GM23338 (cell line): ENCODE results near the gene PLEKHG4B. TPM values are rescaled to one million over a fixed set of nuclear protein-coding genes. Genes with fewer than 3 reads are reported as not detected.

ENCODE experiments used
- ATAC-seq: fragments of 200-7000 bp; cut with Tn5 transposase; 3 replicates; pipeline ENCODE4 v1.9.1; 2020
- DNase-seq: peaks from one replicate; pipeline ENCODE4 v3.0.0-alpha.2; 2015; ENCODE audit warnings: low spot score
- H2AFZ ChIP-seq: fragments of 200-600 bp; sonication (generic); 2 replicates; pipeline ENCODE4 v1.8.0; 2016; ENCODE audit warnings: antibody characterized with exemption, mild to moderate bottlenecking, moderate library complexity
- H3F3A ChIP-seq: fragments of 200-600 bp; sonication (generic); replicated peaks from 2 replicates; pipeline ENCODE4 v1.8.0; 2017; ENCODE audit warnings: antibody characterized with exemption, mixed run types, low read depth
- H3K27ac ChIP-seq: fragments of 200-600 bp; sonication (generic); 2 replicates; pipeline ENCODE4 v1.6.1; 2016; ENCODE audit warnings: low read depth
- H3K27me3 ChIP-seq: fragments of 200-600 bp; sonication (generic); 2 replicates; pipeline ENCODE4 v1.8.0; 2016; ENCODE audit warnings: mild to moderate bottlenecking, mixed run types, moderate library complexity; ENCODE audit not compliant: insufficient read depth
- H3K36me3 ChIP-seq: fragments of 200-600 bp; sonication (generic); 2 replicates; pipeline ENCODE4 v1.8.0; 2016; ENCODE audit warnings: mild to moderate bottlenecking; ENCODE audit not compliant: insufficient read depth
- H3K4me1 ChIP-seq: fragments of 200-600 bp; sonication (generic); 2 replicates; pipeline ENCODE4 v1.8.0; 2016; ENCODE audit warnings: mild to moderate bottlenecking, moderate library complexity; ENCODE audit not compliant: insufficient read depth
- H3K4me2 ChIP-seq: fragments of 200-600 bp; sonication (generic); 2 replicates; pipeline ENCODE4 v1.7.1; 2017; ENCODE audit warnings: mixed run types
- H3K4me3 ChIP-seq: fragments of 200-600 bp; sonication (generic); 2 replicates; pipeline ENCODE4 v1.6.1; 2016; ENCODE audit warnings: mixed run types
- H3K79me2 ChIP-seq: fragments of 200-600 bp; sonication (generic); replicated peaks from 2 replicates; pipeline ENCODE4 v1.8.0; 2017; ENCODE audit warnings: mild to moderate bottlenecking; ENCODE audit not compliant: insufficient read depth
- H3K9me2 ChIP-seq: fragments of 200-600 bp; sonication (generic); 2 replicates; pipeline ENCODE4 v1.8.0; 2017; ENCODE audit not compliant: insufficient read depth
- H4K20me1 ChIP-seq: fragments of 200-600 bp; sonication (generic); replicated peaks from 2 replicates; pipeline ENCODE4 v1.8.0; 2017; ENCODE audit warnings: mild to moderate bottlenecking; ENCODE audit not compliant: insufficient read depth
- H3K27ac Mint-ChIP-seq: 2 replicates; pipeline ENCODE4 v1.8.0; 2020; ENCODE audit warnings: inconsistent platforms, mild to moderate bottlenecking, moderate library complexity, mixed read lengths
- H3K27me3 Mint-ChIP-seq: 3 replicates; pipeline ENCODE4 v1.8.0; 2022; ENCODE audit warnings: low read depth, mild to moderate bottlenecking, moderate library complexity, mixed read lengths, inconsistent platforms; ENCODE audit not compliant: insufficient read depth, poor library complexity
- H3K36me3 Mint-ChIP-seq: 3 replicates; pipeline ENCODE4 v1.8.0; 2021; ENCODE audit warnings: low read depth, mild to moderate bottlenecking, inconsistent platforms, moderate library complexity, mixed read lengths
- H3K4me1 Mint-ChIP-seq: 3 replicates; pipeline ENCODE4 v1.8.0; 2020; ENCODE audit warnings: mild to moderate bottlenecking, inconsistent platforms, mixed read lengths
- H3K4me3 Mint-ChIP-seq: 3 replicates; pipeline ENCODE4 v1.8.0; 2021; ENCODE audit warnings: moderate library complexity, mild to moderate bottlenecking, inconsistent platforms, mixed read lengths
- H3K9me3 Mint-ChIP-seq: 3 replicates; pipeline ENCODE4 v1.8.0; 2020; ENCODE audit warnings: moderate library complexity, mild to moderate bottlenecking, inconsistent platforms, mixed read lengths
- CREB1 ChIP-seq: fragments of 250-450 bp; sonication (Bioruptor Pico); IDR thresholded peaks from 2 replicates; pipeline ENCODE4 v1.5.0; 2020; ENCODE audit warnings: low read depth, mild to moderate bottlenecking, moderate library complexity
- EZH2phosphoT487 ChIP-seq: fragments of 200-600 bp; sonication (generic); IDR thresholded peaks from one replicate; pipeline ENCODE4 v1.8.1; 2018; ENCODE audit warnings: antibody characterized with exemption; ENCODE audit not compliant: unreplicated experiment
- STAT1 ChIP-seq: IDR thresholded peaks from one replicate; pipeline ENCODE4 v1.6.1; 2016; ENCODE audit warnings: antibody characterized with exemption; ENCODE audit not compliant: unreplicated experiment
- ZNF114 ChIP-seq: fragments of 250-450 bp; sonication (Bioruptor Pico); IDR thresholded peaks from 2 replicates; pipeline ENCODE4 v1.5.0; 2020; ENCODE audit warnings: mild to moderate bottlenecking, moderate library complexity
- ZNF331 ChIP-seq: fragments of 250-450 bp; sonication (Bioruptor Pico); IDR thresholded peaks from 2 replicates; pipeline ENCODE4 v1.5.0; 2020; ENCODE audit warnings: low read depth, mild to moderate bottlenecking, moderate library complexity
- polyA plus RNA-seq: library from polyadenylated mRNA; unstranded; fragments of >200 nt; fragmentation: Nextera tagmentation; extraction: Ambion mirVana; gene quantifications from 2 replicates; pipeline ENCODE4 v1.2.1, GENCODE V29; 2016
- total RNA-seq: library from RNA; depleted of rRNA; stranded (reverse); fragments of >200 nt; shearing (Covaris generic); gene quantifications from 2 replicates; pipeline ENCODE4 v1.2.3, GENCODE V29; 2014
- TF ChIP-seq, protein P1 (sequence below), 2 experiments: fragments of 200-600 bp in 1 of 2; sonication (generic) in 1 of 2; conservative IDR thresholded peaks; 2 replicates each; pipeline versions ENCODE4 v1.5.1 to v1.6.1; 2016 to 2017; ENCODE audit warnings: antibody characterized with exemption in 2 of 2, low read depth in 2 of 2, mild to moderate bottlenecking in 2 of 2, moderate library complexity in 1 of 2
- TF ChIP-seq, protein P2 (sequence below): IDR thresholded peaks from 2 replicates; pipeline ENCODE4 v1.6.1; 2016; ENCODE audit warnings: antibody characterized with exemption
- TF ChIP-seq, protein P3 (sequence below): IDR thresholded peaks from one replicate; pipeline ENCODE4 v1.6.1; 2018; ENCODE audit warnings: antibody characterized with exemption; ENCODE audit not compliant: unreplicated experiment

Gene PLEKHG4B
- total and polyA plus RNA-seq, 2 experiments from 2014 or later = 33.5 to 54.8 TPM

DNA sequence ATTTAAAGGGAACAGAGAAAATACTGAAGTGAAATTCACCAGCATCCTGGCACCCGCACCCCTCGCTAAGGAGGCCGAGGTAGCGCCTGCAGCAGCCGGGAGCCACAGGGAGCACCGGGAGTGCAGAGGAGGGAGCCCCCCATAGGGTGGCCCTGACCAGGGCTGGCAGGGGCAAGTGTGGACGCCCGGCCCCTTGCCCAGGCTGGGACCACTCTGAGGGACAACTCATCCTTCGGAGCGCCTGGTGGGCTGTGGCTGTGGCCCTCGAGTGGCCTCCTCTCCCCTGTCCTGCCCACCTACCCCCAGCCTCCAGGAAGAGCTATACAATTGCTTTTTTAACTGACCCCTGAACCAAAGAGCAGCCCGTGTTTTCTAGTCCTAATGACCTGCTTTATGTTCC lies 47.0 kb downstream of the PLEKHG4B start (continued):
- TF ChIP-seq EZH2phosphoT487 = no peak
- no peak for TF ChIP-seq CREB1
- TF ChIP-seq STAT1 = no peak
- TF ChIP-seq, protein P1, sequence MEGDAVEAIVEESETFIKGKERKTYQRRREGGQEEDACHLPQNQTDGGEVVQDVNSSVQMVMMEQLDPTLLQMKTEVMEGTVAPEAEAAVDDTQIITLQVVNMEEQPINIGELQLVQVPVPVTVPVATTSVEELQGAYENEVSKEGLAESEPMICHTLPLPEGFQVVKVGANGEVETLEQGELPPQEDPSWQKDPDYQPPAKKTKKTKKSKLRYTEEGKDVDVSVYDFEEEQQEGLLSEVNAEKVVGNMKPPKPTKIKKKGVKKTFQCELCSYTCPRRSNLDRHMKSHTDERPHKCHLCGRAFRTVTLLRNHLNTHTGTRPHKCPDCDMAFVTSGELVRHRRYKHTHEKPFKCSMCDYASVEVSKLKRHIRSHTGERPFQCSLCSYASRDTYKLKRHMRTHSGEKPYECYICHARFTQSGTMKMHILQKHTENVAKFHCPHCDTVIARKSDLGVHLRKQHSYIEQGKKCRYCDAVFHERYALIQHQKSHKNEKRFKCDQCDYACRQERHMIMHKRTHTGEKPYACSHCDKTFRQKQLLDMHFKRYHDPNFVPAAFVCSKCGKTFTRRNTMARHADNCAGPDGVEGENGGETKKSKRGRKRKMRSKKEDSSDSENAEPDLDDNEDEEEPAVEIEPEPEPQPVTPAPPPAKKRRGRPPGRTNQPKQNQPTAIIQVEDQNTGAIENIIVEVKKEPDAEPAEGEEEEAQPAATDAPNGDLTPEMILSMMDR (conservative IDR thresholded peaks at IDR 0.05; ENCODE audit: low read depth in 2 of 2) = no peak
- TF ChIP-seq, protein P2, sequence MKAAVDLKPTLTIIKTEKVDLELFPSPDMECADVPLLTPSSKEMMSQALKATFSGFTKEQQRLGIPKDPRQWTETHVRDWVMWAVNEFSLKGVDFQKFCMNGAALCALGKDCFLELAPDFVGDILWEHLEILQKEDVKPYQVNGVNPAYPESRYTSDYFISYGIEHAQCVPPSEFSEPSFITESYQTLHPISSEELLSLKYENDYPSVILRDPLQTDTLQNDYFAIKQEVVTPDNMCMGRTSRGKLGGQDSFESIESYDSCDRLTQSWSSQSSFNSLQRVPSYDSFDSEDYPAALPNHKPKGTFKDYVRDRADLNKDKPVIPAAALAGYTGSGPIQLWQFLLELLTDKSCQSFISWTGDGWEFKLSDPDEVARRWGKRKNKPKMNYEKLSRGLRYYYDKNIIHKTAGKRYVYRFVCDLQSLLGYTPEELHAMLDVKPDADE = no peak
- TF ChIP-seq ZNF114 (CRISPR knock-in tag) = no peak
- no peak for TF ChIP-seq ZNF331 (CRISPR knock-in tag)

DNA sequence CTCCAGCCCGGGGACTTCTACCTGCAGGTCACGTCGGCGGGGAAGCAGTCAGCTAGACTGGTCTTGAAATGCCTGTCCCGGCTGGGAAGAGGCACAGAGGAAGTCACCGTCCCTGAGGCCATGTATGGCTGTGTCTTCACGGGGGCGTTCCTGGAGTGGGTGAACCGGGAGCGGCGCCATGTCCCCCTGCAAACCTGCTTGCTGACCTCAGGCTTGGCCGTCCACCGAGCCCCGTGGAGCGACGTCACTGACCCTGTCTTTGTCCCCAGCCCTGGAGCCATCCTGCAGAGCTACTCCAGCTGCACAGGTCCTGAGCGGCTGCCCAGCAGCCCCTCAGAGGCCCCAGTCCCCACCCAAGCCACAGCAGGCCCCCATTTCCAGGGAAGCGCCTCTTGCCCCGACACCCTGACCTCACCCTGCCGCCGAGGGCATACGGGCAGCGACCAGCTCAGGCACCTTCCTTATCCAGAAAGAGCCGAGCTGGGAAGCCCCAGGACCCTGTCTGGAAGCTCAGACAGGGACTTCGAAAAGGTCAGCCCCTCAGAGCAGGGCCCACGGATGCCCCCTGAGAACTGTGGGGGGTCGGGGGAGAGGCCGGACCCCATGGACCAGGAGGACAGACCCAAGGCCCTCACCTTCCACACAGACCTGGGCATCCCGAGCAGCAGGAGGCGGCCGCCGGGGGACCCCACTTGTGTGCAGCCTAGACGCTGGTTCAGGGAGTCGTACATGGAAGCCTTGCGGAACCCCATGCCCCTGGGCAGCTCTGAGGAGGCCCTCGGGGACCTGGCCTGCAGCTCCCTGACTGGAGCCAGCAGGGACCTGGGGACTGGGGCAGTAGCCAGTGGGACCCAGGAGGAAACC lies 47.8 kb downstream of the PLEKHG4B start:
- Histone ChIP-seq H2AFZ (no peak overlapping the region), H3K4me2 (no peak overlapping the region), H3K36me3 (peaks cover 8% of the 10 kb centered on the region; the same call in 1 of the 2 replicates), H4K20me1 (peaks cover 12% of the 10 kb centered on the region), H3K4me1 (peaks cover 20% of the 10 kb centered on the region), H3K79me2 (peaks cover 26% of the 10 kb centered on the region), H3K4me3 (no peak overlapping the region), H3K27ac (no peak overlapping the region), H3K27me3 (no peaks in the 10 kb centered on the region), H3F3A (0 out of 2 replicates have a peak, but pooled peaks cover 6% of the 10 kb centered on the region), H3K9me2 (no peaks in the 10 kb centered on the region; the same call in 1 of the 2 replicates)
- peaks cover 23% of the 10 kb centered on the region for H3K4me1 Mint-ChIP-seq
- H3K4me3 Mint-ChIP-seq = no peak overlapping the region
- ATAC-seq = no peak
- DNase-seq = no peak
- H3K9me3 Mint-ChIP-seq = no peaks in the 10 kb centered on the region; the same call in 1 of the 3 replicates
- H3K36me3 Mint-ChIP-seq = peaks cover 52% of the 10 kb centered on the region
- H3K27ac Mint-ChIP-seq = no peak overlapping the region
- H3K27me3 Mint-ChIP-seq = peaks cover 16% of the 10 kb centered on the region
- no peak for TF ChIP-seq EZH2phosphoT487
- no peak for TF ChIP-seq ZNF331 (CRISPR knock-in tag)
- TF ChIP-seq ZNF114 (CRISPR knock-in tag) = no peak
- TF ChIP-seq, protein P3, sequence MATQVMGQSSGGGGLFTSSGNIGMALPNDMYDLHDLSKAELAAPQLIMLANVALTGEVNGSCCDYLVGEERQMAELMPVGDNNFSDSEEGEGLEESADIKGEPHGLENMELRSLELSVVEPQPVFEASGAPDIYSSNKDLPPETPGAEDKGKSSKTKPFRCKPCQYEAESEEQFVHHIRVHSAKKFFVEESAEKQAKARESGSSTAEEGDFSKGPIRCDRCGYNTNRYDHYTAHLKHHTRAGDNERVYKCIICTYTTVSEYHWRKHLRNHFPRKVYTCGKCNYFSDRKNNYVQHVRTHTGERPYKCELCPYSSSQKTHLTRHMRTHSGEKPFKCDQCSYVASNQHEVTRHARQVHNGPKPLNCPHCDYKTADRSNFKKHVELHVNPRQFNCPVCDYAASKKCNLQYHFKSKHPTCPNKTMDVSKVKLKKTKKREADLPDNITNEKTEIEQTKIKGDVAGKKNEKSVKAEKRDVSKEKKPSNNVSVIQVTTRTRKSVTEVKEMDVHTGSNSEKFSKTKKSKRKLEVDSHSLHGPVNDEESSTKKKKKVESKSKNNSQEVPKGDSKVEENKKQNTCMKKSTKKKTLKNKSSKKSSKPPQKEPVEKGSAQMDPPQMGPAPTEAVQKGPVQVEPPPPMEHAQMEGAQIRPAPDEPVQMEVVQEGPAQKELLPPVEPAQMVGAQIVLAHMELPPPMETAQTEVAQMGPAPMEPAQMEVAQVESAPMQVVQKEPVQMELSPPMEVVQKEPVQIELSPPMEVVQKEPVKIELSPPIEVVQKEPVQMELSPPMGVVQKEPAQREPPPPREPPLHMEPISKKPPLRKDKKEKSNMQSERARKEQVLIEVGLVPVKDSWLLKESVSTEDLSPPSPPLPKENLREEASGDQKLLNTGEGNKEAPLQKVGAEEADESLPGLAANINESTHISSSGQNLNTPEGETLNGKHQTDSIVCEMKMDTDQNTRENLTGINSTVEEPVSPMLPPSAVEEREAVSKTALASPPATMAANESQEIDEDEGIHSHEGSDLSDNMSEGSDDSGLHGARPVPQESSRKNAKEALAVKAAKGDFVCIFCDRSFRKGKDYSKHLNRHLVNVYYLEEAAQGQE = no peak
- TF ChIP-seq, protein P2 = no peak
- no peak for TF ChIP-seq STAT1
